Prostate gland (tissue), 2 donors: ENCODE measurements around the gene CPLX1.

Experiments used
- CTCF ChIP-seq, 4 experiments: fragments of 200-600 bp in 2 of 4; fragments of 450-650 bp in 2 of 4; sonication (generic) in 2 of 4; IDR thresholded peaks; 1 replicate in 3 of 4; 2 replicates in 1 of 4; pipeline ENCODE4 v1.5.1; 2016 to 2019; ENCODE audit warnings: antibody characterized with exemption in 4 of 4, mild to moderate bottlenecking in 2 of 4, moderate library complexity in 2 of 4
- POLR2A ChIP-seq: fragments of 450-650 bp; IDR thresholded peaks from one replicate; pipeline ENCODE4 v1.6.1; 2016; ENCODE audit warnings: antibody characterized with exemption, mild to moderate bottlenecking
- POLR2AphosphoS5 ChIP-seq: sonication (generic); formaldehyde crosslinking; IDR thresholded peaks from one replicate; pipeline ENCODE4 v1.6.1; 2017; ENCODE audit warnings: antibody characterized with exemption

GRCh38 chr4:791898-792625 lies 33.9 kb downstream of the CPLX1 start:
- TF ChIP-seq CTCF (IDR thresholded peaks at IDR 0.05): peak in 1 of 4 experiments; percentile 15
- peak; percentile 18 for TF ChIP-seq POLR2A
- peak; percentile 39 for TF ChIP-seq POLR2AphosphoS5
